Measurements from ENCODE around the gene ZNF208.

DNA sequence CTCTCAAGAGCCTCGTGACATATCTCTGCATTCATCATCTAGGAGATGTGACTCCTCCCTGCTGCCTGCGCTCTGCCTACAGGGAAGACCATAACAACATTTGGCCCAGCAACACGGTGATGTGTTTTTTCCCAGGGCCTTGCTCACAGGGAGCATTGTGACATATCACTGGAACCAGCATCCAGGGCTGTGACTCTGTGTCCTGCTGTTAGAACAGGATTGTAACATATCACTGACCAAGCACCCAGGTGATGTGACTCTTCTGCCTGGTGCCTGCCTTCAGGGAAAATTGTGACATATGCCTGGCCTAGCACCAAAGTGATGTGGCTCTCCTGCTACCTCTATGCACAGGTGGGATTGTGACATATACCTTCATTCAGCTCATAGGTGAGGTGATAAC, 95.3 kb downstream of the ZNF208 start:
- TF ChIP-seq CTCF (IDR thresholded peaks at IDR 0.05; ENCODE audit: low read depth, low read length) (no peak), POLR2A (IDR thresholded peaks at IDR 0.05; ENCODE audit: extremely low read depth, insufficient read length) (no peak)
- TF ChIP-seq, protein P1, sequence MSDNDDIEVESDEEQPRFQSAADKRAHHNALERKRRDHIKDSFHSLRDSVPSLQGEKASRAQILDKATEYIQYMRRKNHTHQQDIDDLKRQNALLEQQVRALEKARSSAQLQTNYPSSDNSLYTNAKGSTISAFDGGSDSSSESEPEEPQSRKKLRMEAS (IDR thresholded peaks at IDR 0.05; ENCODE audit: low read depth, low read length): no peak

Measured in NB4 (cell line).